ENCODE results near the gene EDDM3A. TPM values are rescaled to one million over a fixed set of nuclear protein-coding genes. Genes with fewer than 3 reads are reported as not detected.

EDDM3A gene
- total RNA-seq, 1 experiment from 2014 or later = not detected

- H3K4me1 ChIP-seq (ENCODE audit: insufficient read depth, low read length, poor library complexity, severe bottlenecking) = no peaks in the 10 kb centered on the region
- no peaks in the 10 kb centered on the region for H3K9me3 ChIP-seq (ENCODE audit: low read depth, low read length, poor library complexity, severe bottlenecking)
- H3K27me3 ChIP-seq (replicated peaks; ENCODE audit: insufficient read depth, low read depth, low read length, poor library complexity) = no peaks in the 10 kb centered on the region
- H3K4me3 ChIP-seq (ENCODE audit: low read depth, low read length, poor library complexity, severe bottlenecking) = no peak overlapping the region
- intact Hi-C loops (cut with micrococcal nuclease; ENCODE audit: unreplicated experiment) = no loop called here
- no peak overlapping the region for H3K27ac ChIP-seq (ENCODE audit: low read depth, low read length, poor library complexity, severe bottlenecking)
- ChIA-PET POLR2A (ENCODE audit: low non-redundant PET) (no interaction called here), CTCF (no interaction called here)
- no peaks in the 10 kb centered on the region for H3K36me3 ChIP-seq (ENCODE audit: insufficient read depth, low read length, poor library complexity, severe bottlenecking)
- no peak for DNase-seq (ENCODE audit: low spot score)
- TF ChIP-seq CTCF (conservative IDR thresholded peaks at IDR 0.05; ENCODE audit: low read depth, low read length) (no peak), EZH2 (IDR thresholded peaks at IDR 0.05; ENCODE audit: borderline replicate concordance, low read depth, low read length, poor library complexity, severe bottlenecking) (no peak)
- BruUV-seq (replicated peaks) = no TSS peak
Measured at GRCh38 chr14:20706657-20707355, 38.9 kb upstream of the EDDM3A start.

- no peaks in the 10 kb centered on the region for H3K9me3 ChIP-seq (ENCODE audit: low read depth, low read length, poor library complexity, severe bottlenecking)
- POLR2A ChIA-PET (ENCODE audit: low non-redundant PET) = no interaction called here
- no peaks in the 10 kb centered on the region for H3K4me1 ChIP-seq (ENCODE audit: insufficient read depth, low read length, poor library complexity, severe bottlenecking)
- intact Hi-C loops (cut with micrococcal nuclease; ENCODE audit: unreplicated experiment) = no loop called here
- no peaks in the 10 kb centered on the region for H3K36me3 ChIP-seq (ENCODE audit: insufficient read depth, low read length, poor library complexity, severe bottlenecking)
- no peak for DNase-seq (ENCODE audit: low spot score)
- no TSS peak for BruUV-seq (replicated peaks)
- CTCF ChIA-PET = no interaction called here
- H3K27ac ChIP-seq (ENCODE audit: low read depth, low read length, poor library complexity, severe bottlenecking) = no peak overlapping the region
- TF ChIP-seq CTCF (conservative IDR thresholded peaks at IDR 0.05; ENCODE audit: low read depth, low read length) (no peak), EZH2 (IDR thresholded peaks at IDR 0.05; ENCODE audit: borderline replicate concordance, low read depth, low read length, poor library complexity, severe bottlenecking) (no peak)
- no peaks in the 10 kb centered on the region for H3K27me3 ChIP-seq (replicated peaks; ENCODE audit: insufficient read depth, low read depth, low read length, poor library complexity)
- no peak overlapping the region for H3K4me3 ChIP-seq (ENCODE audit: low read depth, low read length, poor library complexity, severe bottlenecking)
Measured at GRCh38 chr14:20707622-20708021, 38.1 kb upstream of the EDDM3A start.

GRCh38 chr14:20711261-20711660 is 34.4 kb upstream of the EDDM3A start:
- no peak for TF ChIP-seq CTCF (conservative IDR thresholded peaks at IDR 0.05; ENCODE audit: low read depth, low read length)
- TF ChIP-seq EZH2 (IDR thresholded peaks at IDR 0.05; ENCODE audit: borderline replicate concordance, low read depth, low read length, poor library complexity, severe bottlenecking) = no peak
- BruUV-seq (replicated peaks) = no TSS peak
- ChIA-PET CTCF (no interaction called here), POLR2A (ENCODE audit: low non-redundant PET) (no interaction called here)
- Histone ChIP-seq H3K36me3 (ENCODE audit: insufficient read depth, low read length, poor library complexity, severe bottlenecking) (no peaks in the 10 kb centered on the region), H3K9me3 (ENCODE audit: low read depth, low read length, poor library complexity, severe bottlenecking) (no peaks in the 10 kb centered on the region), H3K27ac (ENCODE audit: low read depth, low read length, poor library complexity, severe bottlenecking) (no peak overlapping the region), H3K4me1 (ENCODE audit: insufficient read depth, low read length, poor library complexity, severe bottlenecking) (no peaks in the 10 kb centered on the region), H3K4me3 (ENCODE audit: low read depth, low read length, poor library complexity, severe bottlenecking) (no peak overlapping the region), H3K27me3 (replicated peaks; ENCODE audit: insufficient read depth, low read depth, low read length, poor library complexity) (no peaks in the 10 kb centered on the region)
- no peak for DNase-seq (ENCODE audit: low spot score)
- intact Hi-C loops (cut with micrococcal nuclease; ENCODE audit: unreplicated experiment) = no loop called here

All from A673 (cell line).